ENCODE data around the gene ADGRA1.
"Not testable (repeated sequence)": the region's sequence is repeated elsewhere in the genome, so short reads cannot be mapped to it uniquely, and the experiment has no call there.

The ADGRA1 gene

DNA sequence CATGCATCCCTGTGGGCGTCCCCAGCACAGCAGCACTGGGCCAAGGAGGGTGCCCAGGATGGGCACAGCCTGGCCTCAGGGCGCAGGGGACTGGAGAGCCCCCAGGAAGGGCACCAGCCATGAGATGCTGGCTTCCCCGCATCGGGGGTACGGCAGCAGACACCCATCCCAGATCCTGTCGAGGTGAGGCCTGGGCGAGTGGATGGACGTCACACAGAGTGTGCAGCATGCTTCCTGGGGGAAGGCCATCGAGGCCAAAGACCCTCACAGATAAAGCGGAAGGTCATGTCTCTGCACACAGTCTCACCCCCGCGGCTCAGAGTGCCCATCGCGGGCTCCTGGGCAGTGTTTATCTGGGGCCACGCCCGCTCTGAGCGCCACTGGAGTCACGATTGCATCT lies 18.8 kb downstream of the ADGRA1 start:
- Histone ChIP-seq H3K27ac (no peak overlapping the region), H3K4me3 (no peak overlapping the region)

DNA sequence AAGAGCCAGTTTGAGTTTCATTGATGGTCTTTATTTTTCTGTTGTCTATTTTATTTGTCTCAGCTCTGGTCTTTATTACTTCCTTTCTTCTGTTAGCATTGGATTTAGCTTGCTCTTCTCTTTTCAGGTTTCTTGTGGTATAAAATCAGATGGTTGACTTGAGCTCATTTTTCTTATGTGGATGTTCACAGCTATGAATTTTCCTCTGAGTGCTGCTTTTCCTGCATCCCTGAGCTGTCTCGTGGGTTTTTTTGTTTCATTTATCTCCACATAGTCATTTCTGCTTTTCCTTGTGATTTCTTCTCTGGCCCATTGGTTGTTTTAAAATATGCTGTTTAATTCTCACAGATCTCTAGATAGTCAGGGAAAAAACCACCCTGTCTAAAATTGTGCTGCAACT lies 19.7 kb downstream of the ADGRA1 start:
- H3K4me3 ChIP-seq, result no peak overlapping the region

DNA sequence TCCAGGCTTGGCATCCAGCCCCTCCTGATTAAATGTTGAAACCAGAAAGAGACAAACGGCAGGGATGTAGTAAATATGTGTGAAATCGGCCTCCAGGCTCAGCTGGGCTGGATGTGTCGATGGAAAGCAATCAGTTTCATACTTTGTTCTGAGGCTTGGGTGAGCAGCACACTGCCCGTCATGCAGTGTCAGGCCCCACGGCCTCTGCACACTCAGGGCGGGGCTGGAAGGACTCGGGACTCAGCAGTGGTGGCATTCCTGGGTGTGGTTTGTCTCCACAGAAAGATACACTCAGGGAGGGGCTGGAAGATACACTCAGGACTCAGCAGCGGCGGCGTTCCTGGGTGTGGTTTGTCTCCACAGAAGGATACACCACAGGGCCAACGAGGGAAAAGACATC lies 22.0 kb downstream of the ADGRA1 start:
- Histone ChIP-seq H3K4me3 (no peak overlapping the region), H3K27ac (no peak overlapping the region)

More for the DNA sequence above, 19.7 kb downstream of the ADGRA1 start:
- H3K27ac ChIP-seq, result no peak overlapping the region

DNA sequence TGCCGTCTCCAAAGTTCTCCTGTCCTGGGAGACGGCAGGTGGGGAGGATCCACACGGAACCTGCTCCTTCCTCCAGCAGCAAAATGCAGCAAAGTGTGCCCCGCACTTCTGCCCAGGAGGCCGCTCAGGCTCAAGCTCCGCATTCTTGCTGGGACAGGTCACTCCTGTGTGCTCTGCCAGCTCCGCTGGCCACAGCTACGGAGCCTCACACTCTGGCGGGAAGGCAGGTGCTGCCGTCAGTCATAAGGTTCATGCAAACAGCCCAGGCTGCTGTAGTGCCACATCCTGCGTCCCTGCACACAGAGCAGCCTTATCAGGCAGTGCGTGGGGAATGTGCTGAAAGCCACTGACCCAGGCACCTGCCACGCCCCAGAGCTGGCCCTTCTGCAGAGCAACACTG lies 22.4 kb downstream of the ADGRA1 start:
- Histone ChIP-seq H3K27ac (no peak overlapping the region), H3K4me3 (no peak overlapping the region)

DNA sequence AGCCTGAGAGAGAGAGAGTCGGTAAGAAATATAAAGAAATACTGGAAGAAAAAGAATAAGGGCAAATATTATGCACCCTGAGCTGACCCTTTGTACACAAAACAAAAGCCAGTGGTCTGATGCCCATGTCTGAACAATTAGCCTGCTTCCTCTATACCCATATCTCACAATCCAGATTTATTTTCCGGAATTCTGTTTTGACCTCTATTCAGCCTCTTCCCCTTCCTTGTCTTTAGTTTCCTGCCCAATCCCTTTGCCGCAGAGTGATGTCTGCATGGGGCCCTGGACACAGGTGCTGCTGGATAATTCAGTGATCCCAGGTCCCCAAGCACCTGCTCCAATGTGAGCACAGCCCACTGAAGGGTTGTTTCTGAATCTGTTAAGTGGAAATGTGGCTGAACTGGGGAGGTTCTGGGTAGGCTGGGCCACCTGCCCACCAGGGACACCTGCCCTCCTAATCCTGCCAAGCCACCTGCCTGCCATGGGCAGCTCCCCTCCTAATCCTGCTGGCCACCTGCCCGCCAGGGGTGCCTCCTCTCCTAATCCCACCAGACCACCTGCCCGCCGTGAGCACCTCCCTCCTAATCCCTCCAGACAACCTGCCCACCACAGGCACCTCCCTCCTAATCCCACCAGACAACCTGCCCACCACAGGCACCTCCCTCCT lies 23.0 kb downstream of the ADGRA1 start:
- Histone ChIP-seq H3K4me3 (no peak overlapping the region), H3K27ac (no peak overlapping the region)

DNA sequence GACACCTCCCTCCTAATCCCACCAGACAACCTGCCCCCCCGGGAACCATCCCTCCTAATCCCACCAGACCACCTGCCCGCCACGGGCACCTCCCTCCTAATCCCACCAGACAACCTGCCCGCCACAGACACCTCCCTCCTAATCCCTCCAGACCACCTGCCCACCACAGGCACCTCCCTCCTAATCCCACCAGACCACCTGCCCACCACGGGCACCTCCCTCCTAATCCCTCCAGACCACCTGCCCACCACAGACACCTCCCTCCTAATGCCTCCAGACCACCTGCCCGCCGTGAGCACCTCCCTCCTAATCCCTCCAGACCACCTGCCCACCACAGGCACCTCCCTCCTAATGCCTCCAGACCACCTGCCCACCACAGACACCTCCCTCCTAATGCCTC lies 23.9 kb downstream of the ADGRA1 start:
- not testable (repeated sequence) for H3K27ac ChIP-seq, H3K4me3 ChIP-seq

DNA sequence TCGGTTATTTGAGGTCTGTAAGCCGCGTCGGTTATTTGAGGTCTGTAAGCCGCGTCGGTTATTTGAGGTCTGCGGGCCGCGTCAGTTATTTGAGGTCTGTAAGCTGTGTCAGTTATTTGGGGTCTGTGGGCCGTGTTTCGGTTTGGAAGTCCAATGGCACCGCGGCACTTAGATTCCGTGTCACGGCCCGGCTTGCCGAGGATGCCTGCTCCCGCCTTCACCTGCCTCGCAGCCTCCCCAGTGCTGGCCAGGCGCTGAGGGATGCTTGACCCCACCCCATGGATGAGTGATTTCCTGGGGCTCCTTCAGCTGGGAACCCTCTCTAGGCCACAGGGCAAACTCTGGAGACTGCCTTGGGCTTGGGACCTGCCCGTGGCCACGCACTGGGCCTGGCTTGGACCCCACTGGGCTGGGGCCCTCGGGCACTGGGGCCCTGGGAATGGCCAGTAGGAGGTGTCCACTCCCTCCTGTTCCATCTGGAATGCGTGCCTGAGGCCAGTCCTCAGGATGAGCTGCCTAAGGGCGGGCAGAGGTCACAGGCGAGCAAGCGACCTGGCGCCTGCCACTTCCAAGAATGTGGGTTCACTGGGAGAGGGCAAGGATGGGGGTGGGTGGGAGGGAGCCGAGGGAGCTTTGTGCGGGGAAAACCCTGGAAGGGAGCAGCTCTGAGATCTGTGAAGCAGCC lies 25.6 kb downstream of the ADGRA1 start:
- Histone ChIP-seq H3K27ac (no peak overlapping the region), H3K4me3 (no peak overlapping the region)

DNA sequence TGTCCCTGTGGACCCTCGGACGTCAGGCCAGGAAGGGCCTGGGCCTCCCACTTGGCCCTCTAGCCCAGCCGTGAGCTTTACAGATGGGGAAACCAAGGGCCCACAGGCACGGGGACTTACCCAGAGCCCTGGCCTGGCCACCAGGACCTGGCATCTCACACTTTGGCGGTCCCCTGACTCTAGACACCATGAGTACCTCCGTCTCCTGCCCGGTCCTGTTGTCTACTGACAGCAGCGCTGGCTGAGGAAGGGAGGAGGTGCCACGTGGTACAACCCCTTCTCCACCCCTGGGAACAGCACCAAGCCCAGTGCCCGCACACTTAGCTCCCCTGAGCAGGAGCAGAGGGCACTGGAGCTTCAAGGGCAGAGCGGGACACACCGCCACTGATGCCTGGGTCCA lies 26.1 kb downstream of the ADGRA1 start:
- Histone ChIP-seq H3K4me3 (no peak overlapping the region), H3K27ac (no peak overlapping the region)

DNA sequence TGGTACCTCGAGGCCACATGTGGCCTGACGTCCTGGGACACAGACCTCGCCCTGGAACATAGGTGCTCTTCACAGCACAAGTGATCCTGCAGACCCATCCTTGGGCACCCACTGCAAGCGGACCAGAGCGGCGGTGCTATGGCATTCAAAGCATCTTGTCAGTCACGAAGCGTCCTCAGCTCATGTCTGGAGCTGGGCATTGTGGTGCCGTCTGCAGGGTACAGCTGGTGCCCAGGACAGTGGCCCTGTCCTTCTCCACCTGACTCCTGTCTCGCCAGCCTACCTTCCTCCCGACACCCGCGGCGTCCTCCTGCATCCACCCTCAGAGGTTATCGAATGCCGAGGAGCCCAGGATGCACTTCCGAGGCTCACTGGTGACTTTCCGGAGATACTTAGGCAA lies 26.5 kb downstream of the ADGRA1 start:
- no peak overlapping the region for H3K27ac ChIP-seq
- no peak overlapping the region for H3K4me3 ChIP-seq

DNA sequence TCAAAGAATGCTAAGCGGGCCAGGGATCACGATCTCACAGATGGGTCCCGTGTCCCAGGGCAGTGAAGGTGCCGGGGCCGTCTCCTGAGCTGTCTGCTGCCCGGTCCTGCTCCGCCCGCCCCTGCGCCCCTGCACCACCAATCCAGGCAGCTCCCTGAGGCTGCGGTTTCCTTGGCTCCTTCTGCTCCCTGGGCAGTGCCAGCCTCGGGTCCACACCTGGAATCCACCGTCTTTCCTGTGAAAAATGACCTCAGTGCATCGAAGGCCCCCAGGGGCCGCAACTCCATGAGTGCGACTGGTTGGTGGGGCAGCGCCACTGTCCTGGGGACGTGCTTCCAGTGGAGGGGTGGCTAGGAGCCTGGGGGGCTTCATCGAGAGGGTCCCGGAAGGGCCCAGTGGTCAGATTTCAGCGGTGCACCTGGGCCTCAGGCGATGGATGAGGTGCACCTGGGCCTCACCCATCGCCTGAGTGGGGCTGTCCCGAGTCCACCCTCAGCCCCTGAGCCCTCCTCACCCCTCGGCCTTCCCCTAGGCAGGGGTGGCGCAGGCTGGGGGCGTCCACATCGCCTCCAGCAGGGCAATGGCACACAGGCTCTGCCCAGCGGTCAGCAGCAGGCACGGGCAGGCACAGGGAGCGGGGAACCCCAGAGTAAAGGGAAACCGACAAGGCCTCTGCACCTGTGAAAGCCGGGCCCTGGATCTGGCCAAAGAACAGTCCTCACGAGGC lies 27.2 kb downstream of the ADGRA1 start:
- H3K4me3 ChIP-seq, result no peak overlapping the region
- H3K27ac ChIP-seq, result no peak overlapping the region

DNA sequence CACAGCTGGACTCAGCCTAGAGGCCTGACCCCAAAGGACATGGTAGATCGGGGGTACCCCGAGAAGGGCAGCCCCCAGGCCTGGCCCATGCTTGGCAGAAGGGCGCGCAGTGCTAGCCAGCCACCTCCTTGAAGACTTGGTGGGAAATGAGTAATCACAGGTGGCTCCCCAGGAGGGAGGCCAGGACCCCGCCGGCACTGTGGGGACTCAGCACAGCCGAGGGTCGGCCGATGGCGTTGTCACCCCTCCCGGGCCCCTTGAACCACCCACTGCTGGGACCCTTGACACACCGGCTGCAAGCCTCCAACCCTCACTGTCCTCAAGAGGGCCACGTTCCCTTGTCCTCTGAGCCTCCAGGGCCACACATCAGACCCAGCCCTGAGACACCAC lies 27.7 kb downstream of the ADGRA1 start:
- no peak overlapping the region for H3K4me3 ChIP-seq
- no peak overlapping the region for H3K27ac ChIP-seq

DNA sequence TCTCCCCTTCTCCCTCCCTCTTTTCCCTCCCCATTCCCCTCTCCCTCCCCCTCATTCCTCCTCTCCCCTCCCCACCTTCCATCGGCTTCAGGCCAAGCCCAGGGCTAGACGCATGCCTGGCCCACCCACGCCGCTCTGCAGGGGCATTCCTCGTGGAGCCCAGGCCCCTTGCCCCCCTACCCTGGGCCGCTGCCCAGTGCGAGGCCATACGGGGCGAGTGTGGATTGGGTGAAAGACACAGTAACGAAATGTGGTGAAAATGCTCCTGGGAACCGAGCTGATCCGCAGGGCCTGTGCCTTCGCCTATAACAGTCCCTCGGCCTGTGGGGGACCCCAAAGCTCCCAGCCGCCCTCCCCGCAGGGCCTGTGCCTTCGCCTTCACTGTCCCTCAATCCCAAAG lies 28.3 kb downstream of the ADGRA1 start:
- no peak overlapping the region for H3K27ac ChIP-seq
- H3K4me3 ChIP-seq, result no peak overlapping the region

DNA sequence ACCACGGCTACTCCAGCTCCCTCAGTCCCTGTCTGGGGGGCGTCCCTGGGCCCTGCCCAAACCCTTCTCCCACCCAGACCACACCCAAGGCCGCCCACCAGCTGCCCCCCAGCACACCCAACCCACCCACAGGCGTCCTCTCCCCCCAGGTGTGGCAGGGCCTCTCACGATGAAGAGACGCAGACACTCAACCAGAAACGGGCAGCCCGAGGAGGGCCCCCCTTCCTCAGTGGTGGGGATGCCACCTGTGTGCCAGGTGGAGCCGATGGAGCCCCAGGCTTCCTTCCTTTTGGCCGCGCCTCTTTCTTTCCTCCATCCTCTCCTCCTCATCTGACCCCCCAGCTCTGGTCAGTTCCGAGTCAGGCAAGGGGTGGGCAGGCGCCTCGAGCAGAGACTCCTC lies 28.7 kb downstream of the ADGRA1 start:
- Histone ChIP-seq H3K4me3 (no peak overlapping the region), H3K27ac (no peak overlapping the region)

DNA sequence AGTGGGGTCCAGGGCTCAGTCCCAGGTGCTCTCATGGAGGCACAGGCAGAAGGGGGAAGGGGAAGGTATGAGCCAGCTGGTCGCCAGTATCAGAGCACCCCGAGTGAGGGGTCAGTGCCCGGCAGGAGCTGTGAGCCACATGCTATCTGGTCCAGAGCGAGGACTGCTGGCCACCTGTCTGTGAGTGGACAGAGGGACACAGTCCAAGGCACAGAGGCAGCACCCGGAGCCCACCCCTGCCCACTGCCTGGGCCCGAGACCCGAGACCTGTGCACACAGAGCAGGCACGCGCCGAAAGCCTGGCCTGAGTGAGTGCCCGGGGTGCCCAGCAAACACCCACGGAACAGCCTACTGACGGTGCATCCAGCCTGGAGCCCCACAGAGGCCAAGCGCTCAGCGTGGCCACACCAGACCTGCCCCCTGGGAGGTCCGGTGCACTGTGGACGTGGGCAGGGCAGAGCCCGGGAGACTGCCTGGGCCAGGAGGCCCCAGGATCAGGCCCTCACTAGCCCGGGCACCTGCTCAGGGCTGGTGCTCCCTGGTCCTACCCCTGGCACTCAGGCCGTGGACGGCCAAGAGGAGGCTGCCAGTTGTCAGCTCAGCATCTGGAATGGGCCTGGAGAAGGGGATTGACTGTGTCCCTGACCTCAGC lies 29.4 kb downstream of the ADGRA1 start:
- Histone ChIP-seq H3K4me3 (no peak overlapping the region), H3K27ac (no peak overlapping the region)

DNA sequence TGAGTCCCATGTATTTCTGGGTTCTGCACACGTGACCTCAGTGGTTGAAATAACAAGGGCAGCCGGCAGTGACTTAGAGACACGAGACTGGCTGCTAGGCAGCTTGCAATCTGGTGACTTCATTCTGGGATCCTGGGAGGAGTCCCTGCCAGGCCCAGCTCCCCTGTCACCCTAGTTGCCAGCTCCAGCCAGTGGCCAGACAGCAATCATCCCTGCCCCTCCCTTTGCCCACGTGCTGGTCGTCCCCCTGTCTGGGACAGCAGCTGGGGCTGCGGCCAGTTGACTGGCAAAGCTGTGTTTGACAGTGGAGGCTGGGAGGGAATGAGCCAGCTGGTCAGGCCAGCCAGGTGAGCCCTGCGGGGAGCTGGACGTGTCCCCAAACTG lies 30.0 kb downstream of the ADGRA1 start:
- H3K4me3 ChIP-seq, result no peak overlapping the region
- H3K27ac ChIP-seq, result no peak overlapping the region

DNA sequence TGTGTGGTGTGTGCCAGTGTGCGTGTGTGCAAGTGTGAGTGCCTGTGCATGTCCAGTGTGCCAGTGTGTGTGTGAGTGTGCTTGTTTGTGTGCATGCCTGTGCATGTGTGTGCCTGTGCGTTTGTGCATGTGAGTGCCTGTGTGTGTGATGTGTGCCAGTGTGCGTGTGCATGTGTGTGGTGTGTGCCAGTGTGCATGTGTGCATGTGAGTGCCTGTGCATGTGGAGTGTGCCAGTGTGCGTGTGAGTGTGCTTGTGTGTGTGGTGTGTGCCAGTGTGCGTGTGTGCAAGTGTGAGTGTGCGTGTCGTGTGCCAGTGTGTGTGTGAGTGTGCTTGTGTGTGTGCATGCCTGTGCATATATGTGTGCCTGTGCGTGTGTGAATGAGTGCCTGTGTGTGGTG lies 33.8 kb downstream of the ADGRA1 start:
- Histone ChIP-seq H3K27ac (no peak overlapping the region), H3K4me3 (no peak overlapping the region)

DNA sequence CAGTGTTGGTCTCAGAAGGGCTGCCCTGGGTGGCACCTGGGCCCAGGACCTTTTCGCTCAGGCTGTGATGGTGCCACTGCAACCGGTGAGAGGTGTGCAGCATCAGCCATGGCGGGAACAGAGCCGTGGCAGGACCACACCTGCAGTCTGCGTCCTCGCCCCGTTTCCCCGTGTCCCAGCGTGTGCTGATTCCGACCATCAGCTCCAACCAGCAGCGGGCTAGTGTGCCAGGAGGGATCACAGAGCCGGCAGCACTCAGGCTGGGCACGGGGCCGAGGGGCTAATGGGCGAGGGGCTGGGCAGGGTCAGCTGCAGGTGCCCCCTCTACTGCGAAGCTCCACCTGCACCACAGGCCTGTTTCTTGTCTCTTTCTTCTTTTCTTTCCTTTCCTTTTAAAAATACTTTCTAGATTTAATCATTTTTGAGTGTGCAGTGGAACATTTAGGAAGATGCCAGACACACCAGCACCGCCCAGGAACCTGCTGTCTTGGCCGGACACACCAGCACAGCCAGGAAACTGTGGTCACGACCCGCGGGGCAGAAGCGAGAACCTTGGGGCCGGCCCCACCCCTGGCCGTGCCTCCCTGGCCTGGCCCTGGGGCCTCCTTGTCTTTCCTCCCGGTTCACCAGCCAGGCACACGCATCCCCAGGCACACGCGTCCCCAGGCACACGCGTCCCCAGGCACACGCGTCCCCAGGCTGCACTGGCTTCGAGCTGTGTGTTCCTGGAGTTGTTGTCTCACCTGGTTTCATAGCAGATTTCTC lies 34.6 kb downstream of the ADGRA1 start:
- no peak overlapping the region for H3K4me3 ChIP-seq
- no peak overlapping the region for H3K27ac ChIP-seq

DNA sequence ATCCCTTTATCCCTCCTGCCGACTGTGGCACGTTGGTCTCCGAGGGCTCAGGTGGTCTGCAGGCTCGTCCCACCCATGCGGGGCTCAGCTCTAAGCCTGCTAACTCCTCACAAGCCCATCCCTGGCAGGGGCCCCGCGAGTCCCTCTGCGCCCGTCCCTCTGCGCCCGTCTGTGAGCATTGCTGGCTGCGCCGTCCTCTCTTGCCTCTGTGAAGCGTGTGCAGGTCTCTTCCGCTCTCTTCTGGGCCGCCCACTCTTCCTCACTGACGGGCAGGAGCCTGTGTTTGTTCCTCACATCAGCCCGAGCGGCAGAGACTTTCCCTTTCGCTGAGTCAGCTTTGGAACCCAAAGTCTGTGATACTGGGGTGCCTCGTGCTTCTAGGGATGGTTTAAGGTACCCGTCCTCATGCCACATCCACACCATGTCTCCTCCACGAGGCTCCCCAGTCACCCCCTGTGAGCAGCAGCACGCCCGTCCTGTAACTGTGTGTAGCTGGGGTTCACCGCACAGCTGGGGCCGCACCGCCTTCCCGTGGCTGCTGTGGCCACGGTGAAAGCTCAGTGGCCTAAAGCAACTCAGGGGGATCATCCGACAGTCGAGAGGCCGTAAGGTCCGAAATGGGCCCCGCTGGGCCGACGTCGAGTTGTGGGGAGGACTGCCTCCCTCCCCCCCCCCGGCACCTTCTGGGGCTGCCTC lies 35.5 kb downstream of the ADGRA1 start:
- Histone ChIP-seq H3K27ac (no peak overlapping the region), H3K4me3 (no peak overlapping the region)

DNA sequence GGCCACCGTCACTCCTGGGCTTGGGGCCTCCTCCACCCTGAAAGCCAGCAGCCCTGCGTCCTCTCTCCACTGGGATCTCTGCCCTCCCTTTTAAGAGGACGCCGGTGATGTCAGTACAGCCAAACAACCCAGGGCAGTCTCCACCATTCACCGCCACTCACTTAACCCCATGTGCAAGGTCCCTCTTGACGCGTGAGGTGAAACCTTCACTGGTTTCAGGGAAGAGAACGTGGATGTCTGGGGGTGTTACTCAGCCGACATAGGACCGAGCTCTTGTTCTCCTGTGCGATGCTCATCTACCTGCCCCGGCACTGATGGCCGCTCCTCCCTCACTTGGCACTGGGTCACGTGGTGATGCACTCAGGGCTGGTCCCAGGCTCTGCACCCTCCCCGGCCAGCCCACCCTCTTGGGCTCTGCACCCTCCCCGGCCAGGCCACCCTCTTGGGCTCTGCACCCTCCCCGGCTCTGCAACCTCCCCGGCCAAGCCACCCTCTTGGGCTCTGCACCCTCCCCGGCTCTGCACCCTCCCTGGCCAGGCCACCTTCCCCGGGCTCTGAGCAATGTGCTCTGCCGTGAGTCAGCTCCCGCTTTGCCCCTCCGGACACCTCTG lies 36.1 kb downstream of the ADGRA1 start:
- Histone ChIP-seq H3K4me3 (no peak overlapping the region), H3K27ac (no peak overlapping the region)

All from skin epidermis (tissue), 12 donors.